ENCODE measurements around the gene ECHDC3. TPM values are rescaled to one million over a fixed set of nuclear protein-coding genes. Genes with fewer than 3 reads are reported as not detected.
A peak's percentile ranks its signal among the peaks of the same experiment; 100 is the strongest.
"Not testable (repeated sequence)": the region's sequence is repeated elsewhere in the genome, so short reads cannot be mapped to it uniquely, and the experiment has no call there.

The ECHDC3 gene
- total RNA-seq (2014; rRNA removed; shearing (Covaris generic)): 15.7 and 20.1 TPM in 2 replicates
- polyA plus RNA-seq (2014; cell fraction: nucleus; rRNA removed): 45.5 and 61.0 TPM in 2 replicates

- DNase-seq (ENCODE audit: extremely low read depth, low read depth): peak; percentile 13
These were observed at the start of gene ECHDC3 for GRCh38 chr10:11742009-11742778. Gene ECHDC3 (plus strand): TSS chr10:11742382. CDS start chr10:11742577, 195 bp downstream.

- no peak for DNase-seq (ENCODE audit: extremely low read depth, low read depth)
These were observed 48.8 kb upstream of the ECHDC3 start for GRCh38 chr10:11693376-11693775.

- DNase-seq (ENCODE audit: extremely low read depth, low read depth): no peak
These were observed 46.4 kb upstream of the ECHDC3 start for GRCh38 chr10:11695779-11696178.

- DNase-seq (ENCODE audit: extremely low read depth, low read depth): no peak
These were observed 44.3 kb upstream of the ECHDC3 start for GRCh38 chr10:11697718-11698527.

- DNase-seq (ENCODE audit: extremely low read depth, low read depth): no peak
These were observed 43.3 kb upstream of the ECHDC3 start for GRCh38 chr10:11698691-11699549.

GRCh38 chr10:11699550-11700097 is 42.6 kb upstream of the ECHDC3 start:
- DNase-seq (ENCODE audit: extremely low read depth, low read depth): no peak

GRCh38 chr10:11700539-11700938 is 41.6 kb upstream of the ECHDC3 start:
- no peak for DNase-seq (ENCODE audit: extremely low read depth, low read depth)

- DNase-seq (ENCODE audit: extremely low read depth, low read depth): no peak
These were observed 40.6 kb upstream of the ECHDC3 start for GRCh38 chr10:11701451-11702095.

GRCh38 chr10:11702264-11702663 is 39.9 kb upstream of the ECHDC3 start:
- DNase-seq (ENCODE audit: extremely low read depth, low read depth): no peak

GRCh38 chr10:11704092-11704491 is 38.1 kb upstream of the ECHDC3 start:
- no peak for DNase-seq (ENCODE audit: extremely low read depth, low read depth)

GRCh38 chr10:11705722-11706121 is 36.5 kb upstream of the ECHDC3 start:
- DNase-seq (ENCODE audit: extremely low read depth, low read depth): no peak

GRCh38 chr10:11706895-11707567 is 35.2 kb upstream of the ECHDC3 start:
- DNase-seq (ENCODE audit: extremely low read depth, low read depth): no peak

GRCh38 chr10:11707624-11708350 is 34.4 kb upstream of the ECHDC3 start:
- DNase-seq (ENCODE audit: extremely low read depth, low read depth): no peak

GRCh38 chr10:11708801-11709200 is 33.4 kb upstream of the ECHDC3 start:
- not testable (repeated sequence) for DNase-seq (ENCODE audit: extremely low read depth, low read depth)

- DNase-seq (ENCODE audit: extremely low read depth, low read depth): no peak
These were observed 29.4 kb upstream of the ECHDC3 start for GRCh38 chr10:11712744-11713143.

GRCh38 chr10:11713186-11713743 is 28.9 kb upstream of the ECHDC3 start:
- no peak for DNase-seq (ENCODE audit: extremely low read depth, low read depth)

- no peak for DNase-seq (ENCODE audit: extremely low read depth, low read depth)
These were observed 28.2 kb upstream of the ECHDC3 start for GRCh38 chr10:11713963-11714362.

GRCh38 chr10:11714750-11715365 is 27.3 kb upstream of the ECHDC3 start:
- no peak for DNase-seq (ENCODE audit: extremely low read depth, low read depth)
